ENCODE results near the gene MFSD6. TPM values are rescaled to one million over a fixed set of nuclear protein-coding genes. Genes with fewer than 3 reads are reported as not detected.

Gene MFSD6
- total RNA-seq, 1 donor from 2014 or later: 54.3 TPM

DNA sequence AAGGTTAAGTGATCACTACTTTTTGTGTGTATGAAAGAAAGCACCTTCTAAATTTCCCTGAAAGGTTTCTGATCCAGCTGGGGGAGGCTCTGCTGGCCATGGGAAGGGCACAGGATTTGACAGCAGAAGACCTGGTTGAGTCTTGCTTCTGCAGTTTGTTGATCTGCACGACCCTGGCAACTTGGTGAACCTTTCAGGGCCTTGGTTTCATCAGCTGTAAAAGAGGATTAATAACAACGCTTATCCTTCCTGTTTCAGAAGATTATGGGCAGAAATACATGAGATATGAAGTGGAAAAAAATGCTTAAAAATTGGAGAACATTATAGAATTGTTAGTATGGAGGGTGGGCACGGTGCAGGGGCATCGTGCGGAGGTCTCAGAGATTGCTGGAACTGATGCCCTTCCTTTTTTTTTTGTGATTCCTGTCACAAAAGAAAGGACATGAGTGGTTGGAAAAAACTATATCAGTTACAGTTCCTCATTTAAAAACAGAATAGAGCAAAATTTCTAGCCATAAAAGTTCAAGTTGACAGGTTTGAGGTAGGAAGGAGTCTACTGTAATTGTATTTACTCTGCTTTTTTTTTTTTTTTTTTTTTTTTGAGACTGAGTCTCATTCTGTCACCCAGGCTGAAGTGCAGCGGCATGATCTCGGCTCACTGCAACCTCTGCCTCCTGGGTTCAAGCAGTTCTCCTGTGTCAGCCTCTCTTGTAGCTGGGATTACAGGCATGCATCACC lies 47.4 kb downstream of the MFSD6 start:
- H3K4me3 ChIP-seq (ENCODE audit: low read depth, low read length): no peak overlapping the region
- DNase-seq (ENCODE audit: low read depth): no peak
- TF ChIP-seq, protein P1, sequence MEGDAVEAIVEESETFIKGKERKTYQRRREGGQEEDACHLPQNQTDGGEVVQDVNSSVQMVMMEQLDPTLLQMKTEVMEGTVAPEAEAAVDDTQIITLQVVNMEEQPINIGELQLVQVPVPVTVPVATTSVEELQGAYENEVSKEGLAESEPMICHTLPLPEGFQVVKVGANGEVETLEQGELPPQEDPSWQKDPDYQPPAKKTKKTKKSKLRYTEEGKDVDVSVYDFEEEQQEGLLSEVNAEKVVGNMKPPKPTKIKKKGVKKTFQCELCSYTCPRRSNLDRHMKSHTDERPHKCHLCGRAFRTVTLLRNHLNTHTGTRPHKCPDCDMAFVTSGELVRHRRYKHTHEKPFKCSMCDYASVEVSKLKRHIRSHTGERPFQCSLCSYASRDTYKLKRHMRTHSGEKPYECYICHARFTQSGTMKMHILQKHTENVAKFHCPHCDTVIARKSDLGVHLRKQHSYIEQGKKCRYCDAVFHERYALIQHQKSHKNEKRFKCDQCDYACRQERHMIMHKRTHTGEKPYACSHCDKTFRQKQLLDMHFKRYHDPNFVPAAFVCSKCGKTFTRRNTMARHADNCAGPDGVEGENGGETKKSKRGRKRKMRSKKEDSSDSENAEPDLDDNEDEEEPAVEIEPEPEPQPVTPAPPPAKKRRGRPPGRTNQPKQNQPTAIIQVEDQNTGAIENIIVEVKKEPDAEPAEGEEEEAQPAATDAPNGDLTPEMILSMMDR (conservative IDR thresholded peaks at IDR 0.05; ENCODE audit: low read depth, low read length): no peak

DNA sequence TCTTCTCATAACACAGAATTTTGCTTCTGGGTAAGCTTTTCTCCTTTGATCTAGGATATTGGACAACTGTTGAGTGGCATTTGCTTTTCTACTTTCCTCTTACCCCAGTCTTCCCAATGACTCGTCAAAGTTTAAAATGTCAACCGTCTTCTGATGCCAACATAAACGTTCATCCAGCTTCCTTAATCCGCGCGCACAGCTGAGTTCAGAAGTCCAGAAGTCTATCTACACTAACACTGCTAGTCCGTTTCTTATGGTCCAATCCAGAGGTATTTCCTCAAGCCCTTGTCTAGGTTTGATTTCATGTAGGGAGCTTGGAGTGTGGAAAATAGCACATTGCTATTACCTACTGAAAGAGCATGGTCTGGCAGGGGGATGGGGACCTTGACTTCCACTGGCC lies 48.7 kb downstream of the MFSD6 start:
- H3K4me3 ChIP-seq (ENCODE audit: low read depth, low read length): no peak overlapping the region
- no peak for DNase-seq (ENCODE audit: low read depth)
- TF ChIP-seq, protein P1 (conservative IDR thresholded peaks at IDR 0.05; ENCODE audit: low read depth, low read length): no peak

DNA sequence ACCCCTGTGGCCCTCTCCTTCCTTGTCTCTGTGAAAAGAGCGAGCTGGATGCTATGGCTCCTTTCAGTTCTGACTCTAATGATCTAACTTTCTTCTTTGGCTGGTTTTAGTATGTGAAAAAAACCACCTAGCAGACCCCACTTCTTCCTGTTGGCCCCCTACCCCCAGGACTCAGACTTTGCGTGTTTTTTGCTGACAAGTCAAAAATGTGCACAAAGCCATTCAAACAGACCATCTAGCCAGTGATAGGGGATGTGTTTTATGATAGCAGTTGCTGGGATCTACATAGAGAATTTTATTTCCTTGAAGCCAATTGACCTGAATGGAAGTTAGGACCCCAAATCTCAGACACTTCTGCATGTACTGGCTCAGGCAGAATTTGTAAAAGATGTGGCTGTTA lies 49.1 kb downstream of the MFSD6 start:
- TF ChIP-seq, protein P1 (conservative IDR thresholded peaks at IDR 0.05; ENCODE audit: low read depth, low read length): no peak
- DNase-seq (ENCODE audit: low read depth): no peak

DNA sequence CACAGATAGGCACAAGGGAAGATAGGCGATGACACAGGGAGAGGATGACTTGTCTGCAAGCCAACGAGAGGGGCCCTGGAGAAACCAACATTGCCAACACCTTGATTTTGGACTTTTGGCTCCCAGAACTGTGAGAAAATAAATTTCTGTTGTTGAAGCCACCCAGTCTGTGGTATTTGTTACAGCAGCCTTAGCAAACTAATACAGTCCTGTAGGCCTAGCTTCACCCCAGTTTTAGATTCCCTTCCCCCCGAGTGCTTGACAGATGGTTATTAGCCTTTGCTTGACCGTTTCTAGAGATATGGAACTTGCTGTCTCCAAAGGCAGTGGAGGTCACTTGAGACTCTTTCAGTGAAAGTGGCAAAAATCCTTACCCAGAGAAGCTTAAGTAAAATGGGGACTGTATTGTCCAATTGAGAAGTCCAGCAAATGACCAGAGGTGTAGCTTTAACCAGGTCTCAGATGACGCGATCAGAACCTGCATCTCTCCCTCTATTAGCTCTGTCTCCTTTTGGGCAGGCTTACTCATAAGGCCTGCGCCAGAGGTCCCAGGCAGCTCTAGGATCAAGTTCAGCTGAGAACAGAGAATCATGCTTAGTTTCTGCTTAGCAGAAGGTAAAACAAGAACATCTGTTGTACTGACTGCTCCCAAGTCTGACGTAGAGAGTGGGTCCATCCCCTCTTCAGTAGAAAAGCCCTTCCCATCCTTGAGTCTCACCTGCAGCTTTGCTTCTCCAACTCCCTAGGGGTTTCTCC lies 50.4 kb downstream of the MFSD6 start:
- no peak for DNase-seq (ENCODE audit: low read depth)
- TF ChIP-seq, protein P1 (conservative IDR thresholded peaks at IDR 0.05; ENCODE audit: low read depth, low read length): no peak
- H3K4me3 ChIP-seq (ENCODE audit: low read depth, low read length): no peak overlapping the region

More for the DNA sequence above, 49.1 kb downstream of the MFSD6 start:
- H3K4me3 ChIP-seq (ENCODE audit: low read depth, low read length): no peak overlapping the region

DNA sequence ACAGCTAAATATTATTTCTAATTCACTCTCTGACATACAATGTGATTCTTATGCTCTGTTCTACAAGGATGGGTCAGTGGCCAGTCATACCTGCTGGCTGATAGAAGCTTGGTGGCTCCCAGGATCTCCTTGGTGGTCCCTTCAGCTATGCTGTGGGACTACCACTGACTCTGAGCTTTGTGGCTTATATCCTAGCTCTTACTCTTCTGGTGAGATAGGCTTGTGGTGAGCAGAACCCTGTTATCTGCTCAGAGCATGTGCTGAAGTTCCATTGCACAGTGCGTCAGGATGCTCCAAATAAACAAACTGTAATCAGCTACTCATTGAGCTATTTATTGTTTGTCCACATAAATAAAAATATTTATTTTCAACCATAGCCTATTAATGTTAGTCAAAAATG lies 51.7 kb downstream of the MFSD6 start:
- DNase-seq (ENCODE audit: low read depth): no peak
- TF ChIP-seq, protein P1 (conservative IDR thresholded peaks at IDR 0.05; ENCODE audit: low read depth, low read length): no peak
- H3K4me3 ChIP-seq (ENCODE audit: low read depth, low read length): no peak overlapping the region

DNA sequence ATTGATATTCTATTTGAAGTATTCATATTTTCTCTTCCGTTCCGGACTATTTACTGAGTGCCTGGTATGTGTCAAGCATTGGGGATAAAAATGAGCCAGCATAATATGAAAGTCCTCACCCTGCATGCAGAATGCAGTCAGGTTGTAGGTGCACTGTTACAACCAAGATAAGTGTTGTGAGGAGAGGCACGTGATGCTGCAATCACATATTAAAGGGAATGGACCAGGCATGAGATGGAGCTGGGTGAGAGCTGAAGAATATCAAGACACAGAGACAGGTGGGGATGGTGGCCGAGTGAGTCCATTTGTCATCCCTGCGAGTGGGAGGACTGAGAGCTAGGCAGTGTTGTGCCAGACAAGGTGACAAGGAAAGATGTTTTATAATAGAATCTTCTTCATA lies 52.3 kb downstream of the MFSD6 start:
- no peak for DNase-seq (ENCODE audit: low read depth)
- TF ChIP-seq, protein P1 (conservative IDR thresholded peaks at IDR 0.05; ENCODE audit: low read depth, low read length): no peak
- no peak overlapping the region for H3K4me3 ChIP-seq (ENCODE audit: low read depth, low read length)
